NCI-H146 treated with DMSO at 0.1 percent for 48 hours (cell line): Measurements from ENCODE around the gene KPTN.

Source experiments
- DNase-seq: peaks from one replicate; lab custom pipeline; 2025; ENCODE audit not compliant: unreplicated experiment; lab: John Stamatoyannopoulos, UW

KPTN gene

GRCh38 chr19:47509170-47509847 is 25.3 kb upstream of the KPTN start:
- DNase-seq = no peak

DNA sequence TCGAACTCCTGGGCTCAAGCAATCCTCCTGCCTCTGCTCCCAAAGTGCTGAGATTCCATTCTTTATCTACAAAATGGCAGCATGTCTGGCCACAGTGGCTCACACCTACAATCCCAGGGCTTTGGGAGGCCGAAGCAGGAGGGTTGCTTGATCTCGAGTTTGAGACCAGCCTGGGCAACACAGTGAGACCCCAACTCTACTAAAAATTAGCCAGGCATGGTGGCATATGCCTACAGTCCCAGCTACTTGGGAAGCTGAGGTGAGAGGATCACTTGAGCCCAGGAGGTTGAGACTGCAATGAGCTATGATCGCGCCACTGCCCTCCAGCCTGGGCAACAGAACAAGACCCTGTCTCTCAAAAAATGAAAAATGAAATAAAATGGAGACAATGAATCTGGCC is 24.7 kb upstream of the KPTN start:
- DNase-seq = no peak

GRCh38 chr19:47507924-47508553 is 24.0 kb upstream of the KPTN start:
- no peak for DNase-seq

DNA sequence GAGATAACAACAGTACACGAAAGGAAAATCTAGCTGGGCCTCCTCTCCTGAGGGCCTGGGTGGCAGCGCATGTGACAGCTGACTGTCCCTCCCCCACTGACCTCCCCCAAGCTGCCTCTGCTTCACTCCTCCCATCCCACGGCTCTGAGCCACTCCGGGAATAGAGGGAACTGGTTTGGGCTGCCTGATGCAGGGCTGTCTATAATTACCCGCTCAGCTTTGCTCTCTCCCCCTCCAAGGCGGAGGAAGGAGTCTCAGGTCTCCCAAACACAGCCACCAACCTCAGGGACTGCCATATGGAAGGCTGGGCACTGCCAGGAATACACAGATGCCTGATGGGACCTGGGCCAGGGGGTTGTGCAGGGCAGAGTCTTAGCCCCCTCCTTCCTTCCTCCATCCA is 23.0 kb upstream of the KPTN start:
- no peak for DNase-seq

DNA sequence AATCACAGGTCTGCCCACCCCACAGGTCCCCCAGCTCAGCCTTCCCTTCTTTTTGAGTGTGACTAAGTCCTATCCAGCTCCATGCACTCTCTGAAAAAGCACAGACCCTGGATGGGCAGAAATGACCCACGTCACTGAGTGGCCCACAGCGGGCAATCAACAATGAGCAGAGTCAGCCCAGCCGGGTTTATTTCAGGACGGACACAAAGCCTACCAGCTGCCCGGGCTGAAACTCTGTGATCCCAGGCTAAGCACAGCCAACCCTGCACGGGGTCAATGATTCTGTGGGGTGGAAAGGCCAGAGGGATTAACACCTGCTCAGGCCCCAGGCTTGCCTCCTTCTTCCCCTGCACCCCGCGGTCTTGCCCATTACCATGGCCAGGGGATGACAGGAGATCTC is 22.4 kb upstream of the KPTN start:
- no peak for DNase-seq

- DNase-seq = no peak
These were observed 21.5 kb upstream of the KPTN start for GRCh38 chr19:47505506-47505905.

GRCh38 chr19:47503826-47504150 is 19.8 kb upstream of the KPTN start:
- DNase-seq = no peak

DNA sequence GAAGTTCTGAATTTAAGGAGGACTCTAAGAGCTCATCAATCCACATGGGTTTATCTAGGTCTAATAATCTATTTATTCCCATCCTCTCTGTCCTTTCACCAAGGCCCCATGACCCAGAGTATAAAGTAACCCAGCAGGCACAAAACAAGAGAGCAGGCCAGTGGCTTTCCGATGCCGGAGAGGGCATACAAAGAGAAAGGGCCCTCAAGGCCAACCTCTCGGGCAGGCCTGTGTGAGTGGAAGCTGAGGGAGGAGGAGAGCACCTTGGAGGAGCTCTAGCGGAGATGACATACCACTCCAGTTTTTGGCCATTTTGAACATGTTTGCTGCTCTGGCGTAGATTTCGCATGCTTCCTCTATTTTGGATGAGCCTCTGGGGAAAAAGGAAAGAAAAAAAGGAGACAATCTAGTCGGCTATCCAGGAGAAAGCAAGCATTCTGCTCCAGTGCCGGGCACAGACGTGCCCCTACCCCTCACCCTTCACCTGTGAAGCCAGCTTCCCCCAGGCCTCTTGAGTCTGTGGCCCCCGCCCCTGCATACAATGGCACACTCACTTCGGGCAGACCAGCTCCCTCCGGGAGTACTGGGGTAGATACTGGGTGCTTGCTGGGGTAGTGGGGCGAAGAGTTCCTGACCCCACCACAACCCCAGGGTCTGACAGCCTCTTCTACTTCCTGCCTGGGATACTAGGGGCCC is 19.3 kb upstream of the KPTN start:
- DNase-seq = no peak

GRCh38 chr19:47499863-47500830 is 16.1 kb upstream of the KPTN start:
- no peak for DNase-seq

DNA sequence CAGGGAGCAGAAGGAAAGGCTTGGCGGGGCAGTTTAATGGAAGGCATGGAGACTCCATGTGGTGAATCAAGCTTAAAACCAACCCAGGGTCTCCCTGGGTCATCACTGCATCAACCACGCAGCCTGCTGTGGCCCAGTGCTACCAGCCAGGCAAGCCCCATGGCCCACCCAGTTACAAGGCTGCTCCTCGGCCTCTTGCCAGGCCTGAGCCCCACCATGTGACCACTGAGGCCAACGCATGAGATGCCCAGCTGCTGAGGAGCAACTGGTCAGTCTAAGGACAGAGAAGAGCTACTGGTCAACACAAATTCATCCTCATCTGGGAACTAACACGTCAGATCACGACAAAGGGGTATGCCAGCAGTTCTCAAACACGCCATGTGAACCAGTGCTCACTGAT is 15.4 kb upstream of the KPTN start:
- DNase-seq = no peak

- no peak for DNase-seq
These were observed 14.5 kb upstream of the KPTN start for GRCh38 chr19:47498561-47498960.

GRCh38 chr19:47497821-47498520 is 14.0 kb upstream of the KPTN start:
- no peak for DNase-seq

- no peak for DNase-seq
These were observed 13.2 kb upstream of the KPTN start for GRCh38 chr19:47497050-47497766.

DNA sequence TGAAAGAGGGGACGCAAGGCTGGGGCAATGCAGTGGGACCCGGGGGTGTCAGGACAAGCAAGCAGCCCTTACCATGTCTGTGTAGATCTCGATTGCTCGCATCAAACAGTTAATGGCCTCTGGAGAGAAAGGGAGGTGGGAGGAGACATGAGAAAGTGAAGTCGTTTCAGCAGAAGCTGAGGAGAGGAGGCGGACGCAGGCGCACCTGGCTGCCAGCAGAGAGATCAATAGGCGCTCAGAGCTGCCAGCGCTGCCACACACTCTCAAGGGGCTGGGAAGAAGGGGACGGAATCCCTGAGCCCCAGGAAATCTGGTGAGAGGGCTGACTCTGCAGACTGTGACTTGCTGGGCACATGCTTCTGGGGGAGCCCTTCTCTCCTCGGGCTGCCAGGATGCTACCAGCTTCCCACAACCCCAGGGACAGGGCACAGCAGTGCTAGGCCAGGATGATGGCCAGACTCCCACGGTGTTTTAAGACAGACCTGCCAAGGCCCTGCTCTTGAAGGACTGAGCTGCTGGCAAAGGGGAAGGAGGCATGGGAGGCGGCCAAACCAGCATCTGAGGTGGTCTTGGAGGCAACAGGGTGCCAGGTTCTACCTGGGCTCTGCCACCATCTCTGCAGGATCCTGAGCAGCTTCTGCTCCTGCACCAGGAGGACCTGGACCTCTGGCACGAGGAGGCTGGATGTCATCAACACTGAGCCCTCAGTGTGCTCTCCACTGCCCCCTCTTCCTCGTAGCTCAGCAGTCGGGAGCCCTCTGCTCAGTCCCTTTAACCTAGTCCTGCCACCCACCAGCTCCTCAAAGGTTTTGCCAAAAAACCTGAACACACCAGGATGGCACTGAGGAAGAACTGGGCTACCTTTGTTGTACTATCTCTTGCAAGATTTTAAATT is 11.7 kb upstream of the KPTN start:
- no peak for DNase-seq

DNA sequence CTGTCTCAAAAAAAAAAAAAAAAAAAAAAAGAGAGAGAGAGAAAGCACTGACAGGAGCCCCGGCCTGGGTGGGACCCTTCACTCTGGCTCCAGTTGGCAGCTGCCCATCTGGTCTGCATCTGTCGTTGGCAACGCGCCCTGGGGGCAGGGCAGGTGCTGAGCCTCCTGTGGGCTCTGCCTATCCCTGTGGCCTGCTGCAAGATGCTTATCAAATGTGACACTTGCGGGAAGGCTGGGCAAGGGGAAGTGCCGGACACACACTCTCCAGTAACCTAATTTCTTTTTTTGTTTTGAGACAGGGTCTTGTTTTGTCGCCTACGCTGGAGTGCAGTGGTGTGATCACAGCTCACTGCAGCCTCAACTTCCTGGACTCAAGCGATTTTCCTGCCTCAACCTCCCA is 10.7 kb upstream of the KPTN start:
- DNase-seq = no peak

DNA sequence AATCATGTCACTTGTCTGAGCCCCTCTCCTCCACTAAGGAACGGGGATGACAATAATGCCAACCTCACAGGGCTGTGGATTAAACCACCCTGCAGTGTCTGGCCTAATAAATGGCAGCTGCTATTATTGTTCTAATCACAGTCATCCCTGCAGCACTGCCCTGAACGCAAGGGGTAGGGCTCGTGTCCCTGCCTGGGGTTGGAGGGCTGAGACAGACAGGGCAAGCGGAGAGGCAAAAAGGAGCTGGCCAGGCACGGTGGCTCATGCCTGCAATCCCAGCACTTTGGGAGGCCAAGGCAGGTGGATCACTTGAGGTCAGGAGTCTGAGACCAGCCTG is 10.2 kb upstream of the KPTN start:
- DNase-seq = no peak

DNA sequence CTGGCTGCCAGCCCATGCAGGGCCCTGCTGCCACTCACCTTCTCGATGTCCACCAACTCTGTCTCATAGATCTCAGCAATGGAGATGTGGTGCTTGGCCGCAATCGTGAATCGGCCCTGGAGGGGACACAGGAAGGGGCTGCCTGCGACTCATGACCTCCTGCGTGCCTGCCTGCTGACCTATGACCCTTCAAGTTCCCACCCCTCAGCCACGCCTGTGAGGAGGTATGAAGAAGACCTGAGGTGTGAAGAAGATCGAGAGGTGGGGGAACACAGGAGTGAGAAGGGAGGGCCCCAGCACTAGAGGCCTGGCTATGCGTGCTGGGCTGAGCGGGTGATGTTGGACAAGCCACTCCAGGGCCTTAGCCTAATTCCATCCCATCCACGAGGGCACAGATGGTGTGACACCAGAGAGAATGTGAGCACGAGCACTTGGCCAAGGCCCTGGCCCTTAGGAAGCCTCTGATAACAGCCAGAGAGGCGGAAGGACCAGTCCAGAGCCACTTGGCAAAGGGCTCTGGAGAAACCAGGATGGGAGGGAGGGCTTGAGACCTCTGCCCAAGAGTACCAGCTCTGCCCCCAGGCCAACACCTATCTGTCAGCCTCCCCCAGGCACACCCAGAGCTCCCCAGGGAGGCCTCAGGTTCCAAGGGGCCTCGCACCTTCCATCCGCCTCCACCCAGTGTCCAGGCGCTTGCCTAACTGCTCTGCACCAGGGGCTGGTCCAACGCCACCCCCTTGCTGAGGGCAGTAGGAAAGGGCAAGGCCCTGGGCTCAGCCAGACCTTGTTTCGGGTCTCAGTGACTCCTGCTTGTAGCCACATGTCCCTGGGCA is 9.6 kb upstream of the KPTN start:
- DNase-seq = no peak

- no peak for DNase-seq
These were observed 8.8 kb upstream of the KPTN start for GRCh38 chr19:47492571-47493377.
